Activated CD4-positive, alpha-beta T cell treated with anti-CD3 and anti-CD28 coated beads for 1 hour (primary cell): ENCODE measurements around the gene NPTX1.

Source experiments
- DNase-seq: peaks from one replicate; pipeline ENCODE4 v3.0.0-alpha.2; 2020

NPTX1 gene

DNA sequence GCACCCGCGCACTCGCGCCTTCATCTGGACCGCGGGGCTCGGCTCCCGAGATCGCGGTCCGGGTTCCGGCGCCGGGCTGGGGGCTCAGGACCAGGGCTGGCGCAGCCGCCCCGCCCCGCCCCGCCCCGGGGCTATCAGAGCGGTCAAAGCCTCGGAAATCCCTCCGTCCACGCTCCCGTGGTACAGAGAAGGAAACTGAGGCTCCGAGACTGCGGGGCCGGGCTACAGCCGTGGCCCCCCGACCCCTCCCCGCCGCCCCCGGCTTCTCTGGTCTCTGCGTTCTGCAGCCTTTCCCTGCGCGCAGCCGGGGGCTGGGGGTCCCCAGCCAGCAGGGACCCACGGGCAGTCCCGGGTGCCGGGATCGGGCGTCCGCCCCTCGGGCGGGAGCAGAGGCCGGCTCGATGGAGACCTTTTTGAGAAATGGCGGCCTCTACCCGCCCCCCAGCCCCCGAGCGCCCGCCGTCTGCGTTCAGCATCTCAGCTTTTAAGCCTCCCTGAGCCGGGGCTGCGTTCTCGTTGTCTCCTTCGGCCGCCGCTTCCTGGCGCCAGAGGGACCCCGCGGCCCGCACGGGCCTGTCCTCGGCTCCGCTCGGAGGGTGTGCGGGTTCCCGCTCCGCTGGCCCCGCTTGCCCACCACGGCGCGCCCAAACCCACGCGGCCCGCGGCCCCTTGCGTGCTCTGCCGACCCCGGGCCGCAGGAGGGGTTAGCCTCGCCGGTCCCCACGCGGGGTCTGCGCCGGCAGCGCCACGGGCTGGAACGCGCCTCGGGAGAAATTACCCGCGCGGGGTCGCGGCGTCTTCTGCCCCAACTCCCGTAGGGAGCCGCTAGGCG lies 1.5 kb upstream of the NPTX1 start:
- DNase-seq = no peak

DNA sequence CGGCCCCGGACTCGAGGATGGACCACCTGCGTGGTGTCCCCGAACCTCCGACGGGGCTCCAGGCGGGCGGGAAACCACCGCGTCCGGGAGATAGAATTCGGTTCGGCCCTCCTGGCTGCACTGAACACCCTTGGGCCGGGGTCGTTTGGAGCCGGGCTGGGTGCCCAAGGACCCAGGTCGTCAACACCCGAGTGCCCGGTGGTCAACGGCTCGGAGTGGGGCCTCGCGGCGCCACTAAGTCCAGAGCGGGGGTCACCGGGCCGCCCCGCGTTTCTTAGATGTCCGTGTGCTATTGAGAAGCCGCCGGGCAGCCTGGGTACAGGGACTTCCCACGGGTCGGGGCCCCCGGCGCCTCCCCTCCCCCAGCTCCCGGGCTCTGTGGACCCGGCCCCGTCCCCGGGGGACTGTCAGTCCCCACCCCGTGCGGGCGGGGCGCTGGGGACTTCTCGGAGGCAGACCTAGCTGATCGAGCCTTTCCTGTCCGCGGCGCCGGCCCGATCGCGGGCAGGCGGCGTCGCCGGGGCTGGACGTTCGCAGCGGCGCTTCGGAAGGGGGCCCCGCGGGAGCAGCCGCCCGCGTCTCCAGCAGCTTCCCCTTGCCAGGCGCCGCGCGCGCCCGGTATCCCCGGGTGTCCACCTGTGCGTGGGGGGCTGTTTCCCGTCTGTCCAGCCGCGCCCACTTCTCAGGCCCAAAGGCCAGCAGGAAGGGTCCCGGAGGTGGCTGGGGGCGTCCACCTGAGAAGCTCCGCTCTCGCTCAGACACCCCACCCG lies 655 bp upstream of the NPTX1 start:
- no peak for DNase-seq

DNA sequence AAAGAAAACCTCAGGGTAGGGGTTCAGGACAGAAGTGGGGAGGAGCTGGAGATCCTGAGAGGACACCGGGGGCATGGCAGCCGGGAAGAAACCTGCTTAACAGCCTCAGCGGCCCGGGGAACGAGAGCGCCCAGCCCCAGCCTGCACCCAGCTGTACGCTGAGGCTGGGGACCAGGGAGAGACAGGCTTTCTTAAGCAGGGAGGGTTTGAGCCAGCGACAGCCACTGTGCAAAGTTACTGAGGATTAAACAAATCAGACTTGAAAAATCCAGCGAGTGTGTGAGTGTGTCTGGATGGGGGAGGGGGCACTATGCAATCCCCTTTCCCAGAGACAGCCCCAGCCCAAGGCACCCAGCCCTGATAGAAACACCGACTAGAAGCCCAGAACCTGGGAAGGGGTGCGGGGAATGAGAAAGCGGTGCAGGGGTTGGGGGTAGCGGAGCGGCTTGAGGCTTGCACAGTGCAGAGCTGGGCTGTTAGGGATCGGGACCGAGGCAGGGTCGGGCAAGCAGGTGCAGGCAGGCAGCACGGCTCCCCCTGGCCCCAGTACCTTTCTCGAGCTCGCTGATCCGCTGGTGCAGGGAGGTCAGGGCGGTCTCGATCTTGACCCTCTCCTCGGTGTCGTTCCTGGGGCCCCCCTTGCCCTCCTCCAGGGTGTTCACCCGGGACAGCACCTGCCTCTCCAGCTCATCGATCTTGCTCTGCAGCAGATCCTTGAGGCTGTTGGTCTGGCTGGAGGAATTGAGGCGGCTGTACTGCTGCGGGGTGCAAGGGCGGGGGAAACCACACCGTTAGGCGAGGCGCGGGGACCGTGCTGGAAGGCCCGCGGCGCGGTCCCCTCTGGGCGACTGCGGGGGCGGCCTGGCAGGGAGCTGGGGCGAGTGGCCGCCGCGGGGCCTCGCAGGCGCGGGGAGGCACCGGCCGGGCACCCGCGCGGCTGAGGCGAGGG lies 1.2 kb downstream of the NPTX1 start:
- DNase-seq = no peak

DNA sequence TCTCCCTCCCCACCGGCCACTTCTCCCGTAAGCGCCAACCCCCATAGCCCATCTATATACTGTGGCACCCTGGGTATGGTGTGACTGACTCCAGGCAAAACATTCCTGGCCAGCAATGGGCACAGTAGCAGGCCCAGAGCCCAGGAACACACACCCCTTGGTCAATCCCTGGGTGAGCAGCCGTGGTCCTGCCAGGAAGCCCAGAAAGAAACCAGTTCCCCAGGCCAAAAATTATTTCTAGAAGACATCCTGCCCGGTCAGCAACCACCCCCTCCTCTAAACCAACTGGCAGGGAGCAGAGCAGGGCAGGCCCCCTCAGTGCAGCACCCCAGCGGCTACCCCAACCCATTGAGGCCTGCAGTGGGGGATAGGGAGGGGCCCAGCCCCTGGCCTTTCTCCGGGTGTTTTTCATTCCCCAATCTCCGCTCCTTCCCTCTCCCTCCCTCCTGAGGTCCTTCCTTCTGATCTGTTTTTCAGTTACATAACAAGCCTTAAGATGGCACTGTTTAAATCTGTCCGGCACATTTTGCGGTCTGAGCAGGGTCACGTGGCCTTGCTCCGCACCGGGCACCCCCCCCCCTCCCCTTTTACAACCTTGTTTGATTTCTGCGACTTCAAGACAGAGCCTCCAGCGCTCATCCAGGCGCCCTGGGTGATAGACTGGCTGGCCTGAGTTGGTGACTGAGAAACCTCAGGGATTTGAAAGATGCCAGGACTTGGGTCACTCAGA lies 2.0 kb downstream of the NPTX1 start:
- DNase-seq = no peak

DNA sequence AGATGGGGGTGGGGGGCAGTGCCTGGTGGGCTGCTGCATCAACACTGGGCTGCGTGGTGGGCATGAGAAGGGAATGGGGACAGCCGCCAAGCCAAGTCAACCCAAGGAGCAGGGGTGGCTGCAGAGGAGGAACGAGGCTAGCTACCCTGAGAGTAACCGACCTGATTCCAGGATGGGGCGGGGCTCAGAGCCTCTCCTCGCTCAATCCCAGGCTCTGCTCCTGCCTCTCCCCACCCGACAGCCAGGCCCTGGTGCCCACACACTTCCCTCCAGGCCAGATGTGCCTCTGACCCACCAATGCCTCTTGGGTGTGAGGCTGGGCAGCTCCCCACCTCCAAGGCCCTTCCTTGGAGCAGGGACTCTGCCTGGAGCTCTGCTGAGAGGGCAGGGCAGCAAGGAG lies 2.7 kb downstream of the NPTX1 start:
- no peak for DNase-seq

DNA sequence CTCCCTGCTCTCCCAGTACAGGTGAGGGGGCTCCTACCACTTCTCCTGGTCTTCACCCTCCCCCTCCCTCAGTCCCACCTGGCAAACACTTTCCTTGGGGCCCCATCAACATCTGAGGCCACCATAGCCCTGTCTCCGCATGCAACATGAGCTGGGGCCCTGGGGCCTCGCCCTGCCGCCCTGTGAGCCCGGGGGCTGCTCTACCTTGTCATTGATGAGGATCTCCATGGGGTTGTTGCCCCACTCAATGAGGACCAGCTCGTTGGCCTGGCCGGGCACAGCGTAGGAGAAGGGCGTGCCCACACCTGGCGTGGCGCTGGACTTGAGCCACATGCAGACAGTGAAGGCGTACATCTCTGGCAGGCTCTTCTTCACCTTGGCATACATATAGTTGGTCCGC lies 3.4 kb downstream of the NPTX1 start:
- no peak for DNase-seq

DNA sequence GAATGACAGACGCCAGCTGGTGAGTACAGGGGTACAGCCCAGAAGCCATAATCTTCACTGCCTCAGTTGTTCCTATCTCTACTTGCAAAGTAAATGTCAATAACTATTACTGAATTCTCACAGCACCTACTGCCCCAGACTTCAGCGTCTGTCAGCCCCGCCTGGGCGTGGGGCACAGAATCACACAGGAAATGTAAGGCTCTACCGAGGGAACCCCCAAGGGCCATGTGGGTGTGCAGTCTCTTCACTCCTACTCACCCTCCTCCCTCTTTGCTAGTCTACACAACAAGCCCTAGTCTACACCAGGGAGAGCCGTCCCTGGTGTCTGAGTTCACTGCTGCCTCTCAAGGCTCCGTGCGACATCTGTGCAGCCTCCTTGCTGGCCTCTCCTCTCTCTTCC lies 4.5 kb downstream of the NPTX1 start:
- no peak for DNase-seq

DNA sequence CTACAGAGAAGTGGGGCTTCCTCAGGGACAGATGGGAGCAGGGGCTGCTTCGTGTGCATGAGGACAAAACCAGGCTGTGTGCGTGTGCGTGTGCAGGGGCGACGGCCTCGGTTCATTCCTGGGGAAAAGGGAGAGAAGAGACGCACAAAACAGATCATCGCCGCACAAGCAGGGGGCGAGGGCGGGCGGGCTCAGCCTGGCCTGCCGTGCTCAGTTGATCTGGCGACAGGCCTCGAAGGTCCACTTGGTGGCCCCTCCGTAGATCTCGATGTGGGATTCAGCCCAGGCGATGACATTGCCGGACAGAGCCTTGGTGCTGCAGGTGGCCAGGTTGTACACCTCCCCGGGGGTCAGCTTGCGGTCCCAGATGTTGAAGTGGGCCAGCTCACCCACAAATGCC lies 5.8 kb downstream of the NPTX1 start:
- no peak for DNase-seq

DNA sequence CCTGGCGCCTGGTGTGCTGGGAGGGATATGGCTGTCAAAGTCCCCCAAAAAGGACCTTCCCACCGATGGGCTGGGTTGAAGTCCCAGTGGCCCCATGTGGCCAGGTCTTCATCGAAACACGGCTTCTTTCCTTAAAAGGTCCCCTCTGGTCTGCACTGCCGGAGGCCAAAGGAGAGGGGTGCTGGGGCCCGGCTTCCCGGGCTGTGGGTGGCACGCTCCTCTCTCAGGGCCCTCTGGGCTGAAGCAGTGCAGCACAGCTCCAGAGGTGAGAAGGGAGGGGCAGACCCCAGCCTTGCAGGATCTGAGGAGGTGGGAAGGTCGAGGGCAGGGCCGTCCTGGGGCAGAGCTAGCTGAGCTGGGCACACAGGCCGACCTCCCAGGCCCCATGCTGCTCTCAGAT lies 6.7 kb downstream of the NPTX1 start:
- DNase-seq = no peak

DNA sequence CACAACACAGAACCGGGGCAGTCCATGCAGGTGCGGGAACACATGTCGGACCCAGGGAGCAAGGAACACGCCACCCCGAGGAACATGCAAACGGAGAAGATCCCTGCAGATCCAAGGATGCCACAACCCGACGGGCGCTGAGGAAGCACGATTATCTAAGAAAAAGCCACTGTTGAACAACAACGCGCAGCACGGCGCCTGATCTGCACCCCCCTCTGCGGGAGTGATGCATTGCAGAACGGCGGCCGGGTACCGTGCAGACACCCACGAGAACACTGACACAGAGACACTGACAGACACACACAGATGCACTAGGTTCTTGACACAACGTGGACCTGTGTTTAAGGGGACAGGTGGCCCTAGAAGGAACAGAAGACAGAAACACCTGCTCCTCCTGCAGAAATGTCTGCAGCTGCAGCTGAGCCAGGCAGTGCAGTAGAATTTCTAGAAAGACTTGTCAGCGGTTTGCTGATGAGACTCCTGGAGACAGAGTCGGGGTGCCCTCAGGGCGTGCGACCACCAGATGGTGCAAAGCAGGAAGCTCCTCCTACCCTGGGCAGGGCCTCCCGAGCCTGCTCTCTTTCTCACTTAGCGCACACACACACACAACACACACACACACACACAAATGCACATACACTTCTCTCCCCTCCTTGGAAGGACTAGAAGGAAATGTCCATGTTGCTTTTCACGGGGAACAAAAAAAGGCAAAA lies 7.5 kb downstream of the NPTX1 start:
- DNase-seq = no peak

DNA sequence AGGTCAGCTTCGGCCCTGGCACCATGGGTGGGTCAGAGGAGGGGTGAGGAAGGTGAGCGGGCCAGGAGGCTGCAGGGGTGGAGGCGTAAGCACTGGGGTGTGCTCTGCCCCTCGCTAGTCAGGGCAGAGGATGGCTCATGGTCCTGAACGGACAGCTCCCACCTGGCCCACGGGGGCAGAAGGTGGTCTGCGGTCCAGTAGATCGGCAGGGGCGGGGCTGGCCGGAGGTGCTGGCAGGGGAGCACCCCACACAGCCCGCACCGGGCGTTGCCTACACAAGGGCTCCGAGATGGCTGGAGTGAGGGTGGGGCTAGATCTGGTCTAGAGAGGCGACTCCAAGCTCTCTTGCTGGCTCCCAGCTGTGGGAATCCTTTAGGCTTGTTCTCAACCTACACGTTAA lies 8.2 kb downstream of the NPTX1 start:
- DNase-seq = no peak

DNA sequence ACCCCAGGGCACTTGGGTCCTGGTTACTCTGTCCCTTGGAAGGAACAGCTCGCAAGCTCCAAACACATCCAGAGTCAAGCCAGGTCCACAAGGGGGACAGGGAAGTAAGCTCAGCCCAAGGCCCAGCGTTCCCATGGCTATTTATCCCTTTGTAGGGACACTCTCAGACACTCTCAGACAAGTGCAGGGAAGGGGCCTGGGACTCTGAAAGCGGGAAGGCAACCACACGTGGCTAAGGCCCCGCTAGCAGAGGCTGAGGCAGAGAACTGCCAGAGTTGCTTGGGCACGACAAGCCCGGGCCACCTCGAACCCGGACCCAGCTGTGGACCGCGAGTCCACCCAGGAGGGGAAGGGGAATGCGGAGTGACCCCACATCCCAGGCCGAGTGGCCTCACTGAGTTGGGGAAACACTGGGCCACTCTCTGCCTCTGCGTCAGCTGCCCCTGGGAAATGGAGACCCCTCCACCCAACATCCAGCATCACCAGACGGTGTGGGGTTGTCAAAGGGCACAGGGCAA lies 10.2 kb downstream of the NPTX1 start:
- DNase-seq = no peak

DNA sequence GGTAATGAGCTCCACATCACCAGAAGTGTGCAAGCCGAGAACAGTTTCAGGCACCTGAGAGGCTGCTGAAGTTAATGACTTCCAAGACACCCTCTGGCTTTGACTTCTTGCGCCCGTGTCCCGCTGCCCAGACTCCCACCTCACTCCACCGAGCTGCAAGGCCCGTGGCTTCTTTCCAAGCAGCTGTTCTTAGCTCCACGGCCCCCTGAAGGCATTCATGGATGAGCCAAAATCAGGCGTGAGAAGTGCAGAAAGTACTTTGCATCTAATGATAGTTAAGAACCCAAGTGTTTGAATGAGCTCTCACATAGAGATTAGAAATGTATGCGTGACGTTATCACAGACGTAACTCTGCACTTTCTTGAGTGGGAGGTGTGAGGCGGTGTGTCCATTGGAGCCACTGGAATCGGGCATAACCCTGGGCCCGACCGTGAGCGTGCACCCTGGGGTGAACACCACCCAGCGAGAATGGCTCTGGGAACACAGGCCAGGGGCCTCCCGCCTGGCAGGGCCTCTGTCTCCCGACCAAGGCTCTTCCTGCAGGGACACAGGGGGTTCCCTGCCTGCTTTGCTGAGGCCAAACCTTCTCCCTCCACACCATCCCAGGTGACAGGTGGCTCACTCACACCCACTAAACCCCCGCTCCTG lies 11.0 kb downstream of the NPTX1 start:
- no peak for DNase-seq

DNA sequence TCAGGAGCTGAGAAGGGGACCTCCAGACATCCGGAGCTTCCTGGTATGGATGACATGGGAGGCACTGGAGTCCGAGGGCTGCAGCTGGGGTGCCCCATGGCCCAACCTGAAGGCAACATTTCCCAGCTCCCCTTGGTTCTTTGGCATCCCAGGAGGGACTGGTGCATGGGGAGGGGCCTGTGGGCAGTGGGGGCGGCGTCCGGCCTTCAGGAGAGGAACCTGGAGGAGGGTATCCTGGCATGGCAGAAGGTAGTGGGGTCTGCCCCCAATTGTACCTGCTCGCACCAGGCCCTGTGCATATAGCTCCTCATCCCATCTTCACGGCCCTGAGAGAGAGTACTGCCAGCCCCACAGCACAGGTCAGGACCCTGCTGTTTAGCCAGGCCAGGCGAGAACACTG lies 11.9 kb downstream of the NPTX1 start:
- DNase-seq = no peak

DNA sequence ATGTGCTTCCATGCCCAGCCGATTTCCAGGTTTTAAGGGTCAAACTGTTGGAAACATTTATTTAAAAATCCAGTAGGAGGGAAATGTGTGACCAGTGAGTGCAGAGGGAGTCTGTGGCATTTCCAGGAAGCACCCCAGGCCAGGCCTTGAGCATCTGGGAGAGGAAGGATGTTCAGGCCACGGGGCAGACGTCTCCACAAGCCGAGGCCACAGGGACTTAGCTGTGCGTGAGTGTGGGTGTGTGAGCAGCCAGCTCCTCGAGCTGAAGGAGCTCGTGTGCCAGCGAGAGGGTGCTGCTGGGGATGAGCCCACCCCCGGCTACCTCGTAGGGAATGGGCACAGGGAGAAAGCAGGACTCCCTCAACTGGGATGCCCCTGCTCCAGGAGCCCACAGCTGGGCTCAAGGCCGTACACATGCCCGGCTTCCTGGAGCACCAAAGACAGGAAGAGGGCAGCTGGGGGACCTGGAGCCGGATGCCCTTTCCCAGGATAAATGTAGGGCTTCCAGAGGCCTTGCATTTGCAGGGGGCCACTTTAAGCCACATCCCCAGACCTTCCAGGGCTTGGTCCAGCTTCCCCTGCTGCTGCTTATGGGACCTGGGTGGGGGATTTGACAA lies 12.5 kb downstream of the NPTX1 start:
- no peak for DNase-seq

DNA sequence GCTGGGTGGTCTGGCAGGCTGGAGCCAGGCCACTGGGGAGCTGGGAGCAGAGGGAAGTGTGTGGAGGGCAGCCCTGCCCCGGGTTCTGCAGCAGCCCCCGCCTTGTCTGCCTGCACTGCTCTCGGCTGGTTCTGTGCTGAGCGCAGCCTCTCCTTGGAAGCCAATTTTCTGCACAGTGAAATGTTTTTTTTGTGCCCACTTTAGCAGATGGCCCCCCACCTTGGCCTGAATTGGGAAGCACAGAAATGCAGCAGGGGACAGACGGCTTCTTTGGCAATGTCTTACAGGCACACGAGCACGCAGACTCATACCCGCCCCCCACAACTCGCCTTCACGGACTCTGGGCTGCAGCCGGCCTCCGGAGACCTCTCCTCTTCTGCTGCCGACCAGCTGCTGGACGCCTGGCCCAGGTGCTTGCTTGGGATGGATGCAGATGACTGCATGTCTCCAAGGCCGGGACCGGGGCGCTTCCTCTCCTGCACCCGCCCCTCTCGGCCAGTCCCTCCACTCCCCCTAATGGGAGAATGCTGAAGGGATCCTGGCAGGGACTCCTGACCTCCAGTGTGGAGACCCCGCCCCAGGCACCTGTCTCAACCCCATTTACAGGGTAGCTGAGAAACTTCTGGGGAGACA lies 14.8 kb downstream of the NPTX1 start:
- no peak for DNase-seq

DNA sequence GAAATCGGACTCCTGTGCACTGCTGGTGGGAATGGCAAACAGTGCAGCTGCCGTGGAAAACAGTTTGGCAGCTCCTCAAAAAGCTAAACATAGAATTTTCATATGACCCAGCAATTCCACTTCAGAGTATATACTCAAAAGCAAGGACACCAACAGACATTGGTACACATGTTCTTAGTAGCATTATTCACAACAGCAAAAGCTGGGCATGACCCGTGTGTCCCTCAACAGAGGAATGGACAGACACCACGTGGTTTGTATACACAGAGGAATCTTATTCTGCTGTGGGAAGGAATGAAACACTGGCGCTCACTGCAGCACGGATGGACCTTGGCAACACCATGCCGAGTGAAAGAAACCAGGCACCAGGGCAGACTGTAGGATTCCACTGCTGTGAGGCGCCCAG lies 16.0 kb downstream of the NPTX1 start:
- no peak for DNase-seq

DNA sequence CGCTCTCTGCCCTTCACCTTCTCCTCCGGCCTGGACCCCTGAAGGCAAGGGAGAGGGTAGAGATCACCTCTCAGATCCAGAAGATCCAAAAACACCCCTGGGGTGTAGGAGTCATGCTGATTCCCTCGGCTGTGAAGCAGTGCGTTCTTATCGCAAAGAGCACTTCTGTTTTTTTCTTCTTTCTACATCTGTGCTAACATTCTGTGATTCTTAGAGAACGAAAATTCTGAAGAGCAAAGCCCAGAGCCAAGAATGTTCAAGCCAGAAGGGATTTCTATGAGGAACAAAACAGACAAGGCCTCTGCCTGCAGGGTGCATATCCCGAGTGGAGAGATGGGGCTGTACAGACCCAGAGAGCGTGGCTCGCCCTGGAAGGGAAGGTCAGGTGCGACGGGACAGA lies 17.2 kb downstream of the NPTX1 start:
- no peak for DNase-seq

DNA sequence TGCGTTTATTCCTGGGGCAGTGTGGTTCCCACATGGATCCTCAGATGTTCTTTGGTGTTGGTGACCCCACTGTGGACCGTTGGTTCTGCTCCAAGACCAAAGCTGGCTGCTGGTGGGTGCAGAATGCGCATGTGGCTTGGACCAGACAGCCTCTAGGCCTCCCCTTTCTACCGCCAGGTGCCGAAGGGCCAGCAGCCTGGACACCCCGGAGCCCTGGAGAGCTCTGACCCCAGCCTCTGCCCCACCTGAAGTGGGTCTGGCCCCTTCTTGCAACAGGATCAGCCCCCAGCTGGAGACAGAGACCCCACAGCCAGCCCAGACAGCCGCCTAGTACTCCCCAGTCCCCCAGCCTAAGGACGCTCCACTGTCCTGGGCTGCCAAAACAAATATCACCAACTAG lies 18.4 kb downstream of the NPTX1 start:
- DNase-seq = no peak

DNA sequence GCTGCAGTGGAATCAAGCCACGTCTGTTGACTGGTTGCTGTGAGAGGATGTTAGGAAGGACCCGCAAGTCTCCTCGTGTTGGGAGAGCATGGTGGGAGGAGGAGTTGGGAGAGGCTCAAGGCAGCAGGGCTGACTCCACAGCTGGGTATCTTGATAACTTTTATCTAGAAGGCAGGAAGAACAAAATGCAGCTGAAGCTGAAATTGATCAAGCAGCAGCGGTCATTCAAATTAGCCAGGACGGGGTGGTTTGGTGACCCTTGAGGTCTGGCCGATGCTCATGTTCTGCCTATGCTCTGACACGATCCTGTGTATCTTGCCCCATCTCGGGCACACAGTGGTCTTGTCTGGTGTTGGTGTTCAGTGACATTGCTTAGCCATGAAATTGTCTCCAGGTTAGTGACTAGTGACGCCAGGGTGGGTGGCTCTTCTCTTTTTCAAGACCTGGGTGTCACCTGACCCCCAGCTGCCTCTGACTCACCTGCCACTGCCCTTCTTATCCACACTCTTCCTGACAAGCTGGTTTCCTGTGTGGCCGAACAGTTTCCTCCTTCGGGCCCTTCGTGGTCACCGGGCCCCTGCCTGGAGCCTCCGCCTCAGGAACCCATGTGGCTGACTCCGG lies 19.1 kb downstream of the NPTX1 start:
- DNase-seq = no peak
